ENCODE data around the gene NCK1. TPM values are rescaled to one million over a fixed set of nuclear protein-coding genes. Genes with fewer than 3 reads are reported as not detected.
"Not testable (repeated sequence)": the region's sequence is repeated elsewhere in the genome, so short reads cannot be mapped to it uniquely, and the experiment has no call there.

The NCK1 gene
- polyA plus RNA-seq, 1 experiment, result 11.7 TPM

GRCh38 chr3:136891934-136892855, 30.2 kb downstream of the NCK1 start:
- Histone ChIP-seq H3K4me3 (ENCODE audit: low read depth, low read length) (no peak overlapping the region), H3K36me3 (ENCODE audit: control insufficient read depth, insufficient read depth, low read length) (no peaks in the 10 kb centered on the region; the same call in 1 of the 2 replicates), H3K27me3 (ENCODE audit: control insufficient read depth, insufficient read depth, low read length) (no peaks in the 10 kb centered on the region)
- TF ChIP-seq CTCF (IDR thresholded peaks at IDR 0.05; ENCODE audit: insufficient read depth, low read depth, low read length), result no peak
- no peak for DNase-seq (ENCODE audit: low read depth)
- ChIA-PET POLR2A (no interaction called here), CTCF (interaction anchor here (0.9 kb wide), 1 partner anchor 15 kb away, joined by 3 read pairs; no protein-coding TSS in a partner anchor)

GRCh38 chr3:136893848-136894443, 31.9 kb downstream of the NCK1 start:
- H3K27me3 ChIP-seq (ENCODE audit: control insufficient read depth, insufficient read depth, low read length), result no peaks in the 10 kb centered on the region
- TF ChIP-seq CTCF (IDR thresholded peaks at IDR 0.05; ENCODE audit: insufficient read depth, low read depth, low read length), result no peak
- CTCF ChIA-PET, result interaction anchor here (0.9 to 1.4 kb wide), 2 partner anchors 63 to 141 kb away, joined by 3 read pairs; partner anchors contain the start of gene STAG1
- POLR2A ChIA-PET, result no interaction called here
- H3K4me3 ChIP-seq (ENCODE audit: low read depth, low read length), result no peak overlapping the region
- DNase-seq (ENCODE audit: low read depth), result peak; percentile 46
- H3K36me3 ChIP-seq (ENCODE audit: control insufficient read depth, insufficient read depth, low read length), result no peaks in the 10 kb centered on the region; the same call in 1 of the 2 replicates

GRCh38 chr3:136897171-136897570, 35.2 kb downstream of the NCK1 start:
- H3K4me3 ChIP-seq (ENCODE audit: low read depth, low read length); H3K36me3 ChIP-seq (ENCODE audit: control insufficient read depth, insufficient read depth, low read length); CTCF ChIA-PET; H3K27me3 ChIP-seq (ENCODE audit: control insufficient read depth, insufficient read depth, low read length); DNase-seq (ENCODE audit: low read depth); POLR2A ChIA-PET: not testable (repeated sequence)

- Histone ChIP-seq H3K4me3 (ENCODE audit: low read depth, low read length) (no peak overlapping the region), H3K36me3 (ENCODE audit: control insufficient read depth, insufficient read depth, low read length) (peaks cover 1% of the 10 kb centered on the region; the same call in 1 of the 2 replicates), H3K27me3 (ENCODE audit: control insufficient read depth, insufficient read depth, low read length) (no peaks in the 10 kb centered on the region)
- TF ChIP-seq CTCF (IDR thresholded peaks at IDR 0.05; ENCODE audit: insufficient read depth, low read depth, low read length), result no peak
- POLR2A ChIA-PET, result no interaction called here
- DNase-seq (ENCODE audit: low read depth), result no peak
- CTCF ChIA-PET, result no interaction called here
These were observed 36.5 kb downstream of the NCK1 start for GRCh38 chr3:136898549-136898948.

GRCh38 chr3:136898954-136899353, 36.9 kb downstream of the NCK1 start:
- ChIA-PET CTCF (no interaction called here), POLR2A (interaction anchor here (0.6 kb wide), 1 partner anchor 37 kb away, joined by 5 read pairs; no protein-coding TSS in a partner anchor)
- H3K27me3 ChIP-seq (ENCODE audit: control insufficient read depth, insufficient read depth, low read length), result no peaks in the 10 kb centered on the region
- no peak overlapping the region for H3K4me3 ChIP-seq (ENCODE audit: low read depth, low read length)
- no peak for DNase-seq (ENCODE audit: low read depth)
- peaks cover 1% of the 10 kb centered on the region; the same call in 1 of the 2 replicates for H3K36me3 ChIP-seq (ENCODE audit: control insufficient read depth, insufficient read depth, low read length)
- TF ChIP-seq CTCF (IDR thresholded peaks at IDR 0.05; ENCODE audit: insufficient read depth, low read depth, low read length), result no peak

Measured in BJ (cell line).